Kidney epithelial cell (primary cell): ENCODE measurements around the gene RRBP1. TPM values are rescaled to one million over a fixed set of nuclear protein-coding genes. Genes with fewer than 3 reads are reported as not detected.

ENCODE experiments used
- DNase-seq: peaks from one replicate; pipeline ENCODE4 v3.0.0-alpha.2; 2010; ENCODE audit warnings: low read depth
- H3K27me3 ChIP-seq: 2 replicates; pipeline ENCODE4 v1.6.0; 2011; ENCODE audit warnings: low read length; ENCODE audit not compliant: control insufficient read depth, insufficient read depth
- H3K36me3 ChIP-seq: 2 replicates; pipeline ENCODE4 v1.5.1; 2011; ENCODE audit warnings: low read length; ENCODE audit not compliant: control insufficient read depth, insufficient read depth
- H3K4me3 ChIP-seq: 2 replicates; pipeline ENCODE4 v1.5.1; 2011; ENCODE audit warnings: low read depth, mild to moderate bottlenecking, control low read depth, low read length
- total RNA-seq: library from RNA; depleted of rRNA; stranded (reverse); fragments of >200 nt; gene quantifications from 2 replicates; pipeline ENCODE4 v1.2.3, GENCODE V29; 2015
- TF ChIP-seq, protein P1 (sequence below): IDR thresholded peaks from 2 replicates; pipeline ENCODE4 v1.5.1; 2011; ENCODE audit warnings: mild to moderate bottlenecking, moderate library complexity, low read length, control low read depth, inconsistent platforms; ENCODE audit not compliant: insufficient read depth, poor library complexity, severe bottlenecking

Gene RRBP1
- total RNA-seq, 1 donor from 2014 or later = 98.4 TPM

DNA sequence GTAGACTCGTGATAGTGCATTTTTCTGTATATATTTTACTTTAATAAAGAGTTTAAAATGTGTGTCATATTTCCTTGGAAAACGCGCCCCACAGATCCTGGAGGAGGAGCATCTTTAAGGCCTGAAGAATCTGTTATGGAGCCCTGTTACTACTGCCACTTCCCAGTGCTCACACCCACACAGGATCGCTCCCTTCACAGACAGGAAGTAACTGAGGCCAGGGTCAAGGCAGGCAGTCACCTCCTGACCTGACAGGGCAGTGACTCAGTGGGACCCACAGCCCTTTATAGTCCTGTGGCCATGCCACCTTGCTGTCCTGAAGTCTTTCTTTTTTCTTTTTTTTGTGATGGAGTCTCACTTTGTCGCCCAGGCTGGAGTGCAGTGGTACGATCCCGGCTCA is 9.0 kb downstream of the RRBP1 start:
- Histone ChIP-seq H3K4me3 (no peak overlapping the region), H3K36me3 (peaks cover 2% of the 10 kb centered on the region), H3K27me3 (no peaks in the 10 kb centered on the region)
- TF ChIP-seq, protein P1, sequence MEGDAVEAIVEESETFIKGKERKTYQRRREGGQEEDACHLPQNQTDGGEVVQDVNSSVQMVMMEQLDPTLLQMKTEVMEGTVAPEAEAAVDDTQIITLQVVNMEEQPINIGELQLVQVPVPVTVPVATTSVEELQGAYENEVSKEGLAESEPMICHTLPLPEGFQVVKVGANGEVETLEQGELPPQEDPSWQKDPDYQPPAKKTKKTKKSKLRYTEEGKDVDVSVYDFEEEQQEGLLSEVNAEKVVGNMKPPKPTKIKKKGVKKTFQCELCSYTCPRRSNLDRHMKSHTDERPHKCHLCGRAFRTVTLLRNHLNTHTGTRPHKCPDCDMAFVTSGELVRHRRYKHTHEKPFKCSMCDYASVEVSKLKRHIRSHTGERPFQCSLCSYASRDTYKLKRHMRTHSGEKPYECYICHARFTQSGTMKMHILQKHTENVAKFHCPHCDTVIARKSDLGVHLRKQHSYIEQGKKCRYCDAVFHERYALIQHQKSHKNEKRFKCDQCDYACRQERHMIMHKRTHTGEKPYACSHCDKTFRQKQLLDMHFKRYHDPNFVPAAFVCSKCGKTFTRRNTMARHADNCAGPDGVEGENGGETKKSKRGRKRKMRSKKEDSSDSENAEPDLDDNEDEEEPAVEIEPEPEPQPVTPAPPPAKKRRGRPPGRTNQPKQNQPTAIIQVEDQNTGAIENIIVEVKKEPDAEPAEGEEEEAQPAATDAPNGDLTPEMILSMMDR = no peak
- no peak for DNase-seq

DNA sequence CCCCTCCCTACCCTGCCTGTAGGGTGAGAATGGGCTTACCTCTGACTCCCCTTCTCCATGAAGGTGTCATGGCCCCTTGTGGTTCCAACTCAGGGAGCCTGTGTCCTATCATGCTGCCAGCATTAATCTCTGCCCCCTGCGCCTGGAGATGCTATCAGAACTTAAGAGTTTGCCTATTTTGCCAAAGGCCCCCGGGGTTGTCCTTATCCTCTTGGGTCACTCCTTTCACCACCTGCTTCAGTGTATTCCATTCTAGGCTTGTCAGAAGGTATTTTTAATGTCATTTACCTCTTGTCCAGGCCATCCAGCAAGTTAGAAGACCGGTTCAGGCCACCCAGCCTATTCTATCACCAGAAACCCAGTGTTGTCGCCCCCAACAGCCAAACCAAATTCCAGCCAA is 10.5 kb downstream of the RRBP1 start:
- no peak overlapping the region for H3K4me3 ChIP-seq
- no peaks in the 10 kb centered on the region for H3K27me3 ChIP-seq
- H3K36me3 ChIP-seq = peaks cover 2% of the 10 kb centered on the region
- TF ChIP-seq, protein P1 = no peak
- DNase-seq = no peak

DNA sequence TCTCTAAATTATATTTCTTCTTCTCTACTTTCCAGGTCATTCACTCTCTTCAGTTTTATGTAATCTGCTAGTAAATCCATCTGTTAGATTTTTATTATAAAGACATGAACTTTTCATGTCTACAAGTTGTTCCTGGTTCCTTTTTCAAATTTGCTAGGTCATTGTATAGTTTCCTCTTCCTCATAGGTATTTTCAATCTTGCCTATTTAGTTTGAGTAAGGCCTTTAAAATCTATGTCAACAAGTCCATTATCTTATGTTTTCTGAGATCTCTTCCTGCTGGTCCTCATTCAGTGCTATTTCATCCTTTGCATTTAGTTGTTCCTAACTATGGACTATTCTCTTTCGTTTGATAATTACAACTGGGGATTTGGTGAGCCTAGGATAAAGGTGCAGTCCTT is 11.0 kb downstream of the RRBP1 start:
- Histone ChIP-seq H3K36me3 (peaks cover 2% of the 10 kb centered on the region), H3K27me3 (no peaks in the 10 kb centered on the region), H3K4me3 (no peak overlapping the region)
- TF ChIP-seq, protein P1 = no peak
- no peak for DNase-seq

DNA sequence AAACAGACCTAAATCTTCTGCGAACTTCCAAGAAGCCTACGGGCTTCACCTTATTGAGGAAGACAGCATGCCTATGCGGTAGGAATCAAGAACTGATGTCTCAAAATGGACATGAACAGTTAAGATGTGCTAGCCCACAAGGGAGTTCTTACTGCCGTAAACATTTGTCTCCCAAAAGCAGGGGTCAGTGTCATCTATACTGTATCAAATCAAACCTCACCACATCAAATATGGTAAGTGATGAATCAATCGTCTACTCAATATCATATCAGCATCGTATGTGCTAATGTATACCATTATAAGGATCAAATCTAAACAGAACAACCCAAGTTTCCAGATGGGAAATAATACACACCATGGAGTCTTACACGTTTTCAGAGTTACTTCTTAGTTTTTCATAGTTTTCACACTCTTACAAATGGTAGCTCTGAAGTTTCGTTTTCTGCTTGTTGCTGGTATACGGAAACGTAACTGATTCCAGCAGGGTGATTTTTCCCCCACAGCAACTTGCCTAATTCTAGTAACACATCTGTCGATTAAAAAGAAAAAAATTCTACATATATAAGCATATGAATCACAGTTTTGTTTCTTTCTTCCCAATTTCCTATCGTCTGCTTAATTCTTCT is 12.6 kb downstream of the RRBP1 start:
- TF ChIP-seq, protein P1 = no peak
- no peak for DNase-seq
- Histone ChIP-seq H3K27me3 (no peaks in the 10 kb centered on the region), H3K4me3 (no peak overlapping the region), H3K36me3 (peaks cover 2% of the 10 kb centered on the region)

DNA sequence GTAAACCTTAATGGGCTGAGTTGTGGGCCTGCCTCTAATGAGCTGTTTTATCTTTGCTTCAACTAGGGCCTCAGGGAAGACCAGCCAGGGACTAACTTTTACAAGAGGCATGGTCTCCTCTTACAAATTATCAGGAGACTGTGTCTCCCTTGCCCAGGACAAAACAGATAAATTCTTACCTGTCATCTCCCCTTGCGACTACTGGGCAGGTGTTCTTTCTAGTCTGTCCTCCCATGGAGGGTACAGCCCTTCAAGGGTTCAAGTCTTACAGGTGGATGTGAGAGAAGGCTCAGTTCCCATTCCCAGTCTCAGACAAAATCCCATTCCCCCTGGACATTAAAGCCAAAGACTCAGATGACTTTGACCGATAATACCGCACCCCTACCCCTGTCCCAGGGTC is 13.6 kb downstream of the RRBP1 start:
- no peak for DNase-seq
- no peak overlapping the region for H3K4me3 ChIP-seq
- TF ChIP-seq, protein P1 = no peak
- no peaks in the 10 kb centered on the region for H3K27me3 ChIP-seq
- peaks cover 2% of the 10 kb centered on the region for H3K36me3 ChIP-seq

DNA sequence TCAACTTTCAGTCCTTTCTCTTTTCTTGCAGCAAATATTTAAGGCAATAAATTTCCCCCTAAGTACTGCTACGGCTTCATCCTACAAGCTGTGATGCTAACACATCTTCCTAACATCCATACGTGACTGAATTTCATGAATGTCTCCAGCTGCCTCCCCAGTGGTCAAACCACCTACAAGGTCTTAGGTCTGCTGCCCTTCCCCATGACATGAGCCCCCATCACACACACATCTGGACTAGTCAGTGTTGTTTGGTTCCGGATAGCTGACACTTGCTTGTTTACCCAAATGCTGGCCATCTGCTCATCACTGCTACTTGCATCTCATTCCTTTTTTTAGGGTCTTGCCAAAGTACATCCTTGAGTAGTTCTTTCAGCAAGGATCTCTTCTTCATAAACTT is 14.6 kb downstream of the RRBP1 start:
- Histone ChIP-seq H3K4me3 (no peak overlapping the region), H3K36me3 (peaks cover 2% of the 10 kb centered on the region), H3K27me3 (no peaks in the 10 kb centered on the region)
- DNase-seq = no peak
- TF ChIP-seq, protein P1 = no peak
